ENCODE measurements around the gene SETD1A.

SETD1A gene

GRCh38 chr16:30964574-30965226, 7.1 kb downstream of the SETD1A start:
- DNase-seq (ENCODE audit: insufficient read length, low spot score) (no peak), FAIRE-seq (no peak)
- TF ChIP-seq POLR2A (IDR thresholded peaks at IDR 0.05; ENCODE audit: low read depth, low read length) = no peak
- TF ChIP-seq POU2F2 (IDR thresholded peaks at IDR 0.05; ENCODE audit: low read depth, low read length) = no peak

DNA sequence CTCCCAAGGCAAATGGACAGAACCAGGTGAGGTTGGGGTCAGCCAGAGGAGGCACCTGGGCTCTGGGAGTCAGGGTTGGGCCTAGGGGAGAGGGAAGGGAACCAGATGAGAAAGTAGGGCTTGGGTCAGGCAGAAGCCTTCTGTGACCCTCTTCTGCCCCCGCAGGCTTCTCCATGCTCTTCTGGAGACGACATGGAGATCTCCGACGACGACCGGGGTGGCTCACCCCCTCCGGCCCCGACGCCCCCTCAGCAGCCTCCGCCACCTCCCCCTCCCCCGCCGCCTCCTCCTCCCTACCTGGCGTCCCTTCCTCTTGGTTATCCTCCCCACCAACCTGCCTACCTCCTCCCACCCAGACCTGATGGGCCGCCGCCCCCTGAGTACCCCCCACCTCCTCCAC, 7.9 kb downstream of the SETD1A start:
- TF ChIP-seq PAX5 (IDR thresholded peaks at IDR 0.05; ENCODE audit: insufficient read depth, low read length, severe bottlenecking) (no peak), SPI1 (IDR thresholded peaks at IDR 0.05; ENCODE audit: low read depth, low read length) (no peak), TAF1 (IDR thresholded peaks at IDR 0.05; ENCODE audit: low read depth, low read length) (no peak)
- FAIRE-seq = no peak
- no peak for DNase-seq (ENCODE audit: insufficient read length, low spot score)

DNA sequence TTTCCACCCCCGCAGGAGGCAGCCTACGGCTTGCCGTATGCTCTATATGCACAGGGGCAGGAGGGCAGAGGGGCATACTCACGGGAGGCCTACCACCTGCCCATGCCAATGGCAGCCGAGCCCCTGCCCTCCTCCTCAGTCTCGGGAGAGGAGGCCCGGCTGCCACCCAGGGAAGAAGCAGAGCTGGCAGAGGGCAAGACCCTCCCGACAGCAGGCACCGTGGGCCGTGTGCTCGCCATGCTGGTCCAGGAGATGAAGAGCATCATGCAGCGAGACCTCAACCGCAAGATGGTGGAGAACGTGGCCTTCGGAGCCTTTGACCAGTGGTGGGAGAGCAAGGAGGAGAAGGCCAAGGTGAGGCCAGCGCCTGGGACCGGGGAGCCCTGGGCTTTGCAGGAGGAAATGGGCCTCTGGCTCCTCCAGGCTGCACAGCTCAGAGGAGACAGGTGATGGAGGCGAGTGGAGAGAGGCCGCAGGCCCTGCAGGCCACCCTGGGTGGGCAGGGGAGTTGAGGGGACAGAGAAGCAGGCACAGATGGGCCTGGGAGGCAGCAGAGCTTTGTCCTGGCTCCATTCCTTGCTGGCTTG, 8.6 kb downstream of the SETD1A start:
- FAIRE-seq = no peak
- no peak for DNase-seq (ENCODE audit: insufficient read length, low spot score)
- TF ChIP-seq POU2F2 (IDR thresholded peaks at IDR 0.05; ENCODE audit: low read depth, low read length) (no peak), POLR2A (IDR thresholded peaks at IDR 0.05; ENCODE audit: low read depth, low read length) (peak; percentile 49; the same call in 1 of the 2 replicates), SPI1 (IDR thresholded peaks at IDR 0.05; ENCODE audit: low read depth, low read length) (no peak)

GRCh38 chr16:30967795-30968194, 10.2 kb downstream of the SETD1A start:
- FAIRE-seq (no peak), DNase-seq (ENCODE audit: insufficient read length, low spot score) (no peak)
- no peak for TF ChIP-seq TAF1 (IDR thresholded peaks at IDR 0.05; ENCODE audit: low read depth, low read length)
- TF ChIP-seq SPI1 (IDR thresholded peaks at IDR 0.05; ENCODE audit: low read depth, low read length) = no peak
- no peak for TF ChIP-seq PAX5 (IDR thresholded peaks at IDR 0.05; ENCODE audit: insufficient read depth, low read length, severe bottlenecking)
- no peak for TF ChIP-seq POLR2AphosphoS5 (IDR thresholded peaks at IDR 0.05; ENCODE audit: low read depth, low read length)
- TF ChIP-seq POLR2A (IDR thresholded peaks at IDR 0.05; ENCODE audit: low read depth, low read length) = no peak
- TF ChIP-seq POU2F2 (IDR thresholded peaks at IDR 0.05; ENCODE audit: low read depth, low read length) = no peak

- no peak for TF ChIP-seq PAX5 (IDR thresholded peaks at IDR 0.05; ENCODE audit: insufficient read depth, low read length, severe bottlenecking)
- no peak for TF ChIP-seq POLR2AphosphoS5 (IDR thresholded peaks at IDR 0.05; ENCODE audit: low read depth, low read length)
- no peak for TF ChIP-seq TAF1 (IDR thresholded peaks at IDR 0.05; ENCODE audit: low read depth, low read length)
- TF ChIP-seq POU2F2 (IDR thresholded peaks at IDR 0.05; ENCODE audit: low read depth, low read length) = no peak
- TF ChIP-seq POLR2A (IDR thresholded peaks at IDR 0.05; ENCODE audit: low read depth, low read length) = no peak
- TF ChIP-seq SPI1 (IDR thresholded peaks at IDR 0.05; ENCODE audit: low read depth, low read length) = no peak
- FAIRE-seq (no peak), DNase-seq (ENCODE audit: insufficient read length, low spot score) (no peak)
Measured at GRCh38 chr16:30969246-30969842, 11.8 kb downstream of the SETD1A start.

DNA sequence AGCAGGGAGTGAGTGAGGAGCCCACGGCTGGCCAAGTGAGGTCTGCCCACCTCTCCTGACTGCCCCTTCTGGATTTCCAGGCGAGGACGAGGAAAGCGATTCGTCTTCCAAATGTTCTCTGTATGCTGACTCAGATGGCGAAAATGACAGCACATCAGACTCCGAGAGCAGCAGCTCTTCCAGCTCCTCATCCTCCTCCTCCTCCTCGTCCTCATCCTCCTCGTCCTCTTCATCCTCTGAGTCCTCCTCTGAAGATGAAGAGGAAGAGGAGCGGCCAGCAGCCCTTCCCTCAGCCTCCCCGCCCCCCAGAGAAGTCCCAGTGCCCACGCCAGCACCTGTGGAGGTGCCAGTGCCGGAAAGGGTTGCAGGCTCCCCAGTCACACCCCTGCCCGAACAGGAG, 13.7 kb downstream of the SETD1A start:
- no peak for TF ChIP-seq PAX5 (IDR thresholded peaks at IDR 0.05; ENCODE audit: insufficient read depth, low read length, severe bottlenecking)
- TF ChIP-seq TAF1 (IDR thresholded peaks at IDR 0.05; ENCODE audit: low read depth, low read length) = no peak
- no peak for TF ChIP-seq POLR2AphosphoS5 (IDR thresholded peaks at IDR 0.05; ENCODE audit: low read depth, low read length)
- TF ChIP-seq POU2F2 (IDR thresholded peaks at IDR 0.05; ENCODE audit: low read depth, low read length) = no peak
- FAIRE-seq = no peak
- DNase-seq (ENCODE audit: insufficient read length, low spot score) = no peak

DNA sequence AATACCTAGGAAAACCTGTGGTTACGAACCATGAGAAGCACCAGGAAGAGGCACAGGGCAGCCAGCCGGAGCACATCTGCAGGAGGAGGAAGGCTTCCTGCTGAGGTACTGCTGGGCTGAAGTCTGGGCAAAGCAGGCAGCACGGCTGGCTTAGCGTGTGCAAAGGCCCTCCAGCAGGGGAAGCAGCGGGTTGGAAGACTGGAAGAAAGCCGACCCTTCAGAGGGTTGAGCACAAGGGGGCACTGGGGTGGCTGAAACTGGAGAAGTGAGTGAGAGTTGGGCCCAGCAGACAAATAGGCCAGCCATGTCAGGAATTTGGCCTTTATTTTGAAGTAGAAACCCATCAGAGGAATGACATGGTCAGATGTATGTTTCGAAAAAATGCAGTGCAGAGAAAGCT, 15.3 kb downstream of the SETD1A start:
- DNase-seq (ENCODE audit: insufficient read length, low spot score) = no peak
- TF ChIP-seq SPI1 (IDR thresholded peaks at IDR 0.05; ENCODE audit: low read depth, low read length) = no peak
- TF ChIP-seq PAX5 (IDR thresholded peaks at IDR 0.05; ENCODE audit: insufficient read depth, low read length, severe bottlenecking) = no peak
- FAIRE-seq = no peak

DNA sequence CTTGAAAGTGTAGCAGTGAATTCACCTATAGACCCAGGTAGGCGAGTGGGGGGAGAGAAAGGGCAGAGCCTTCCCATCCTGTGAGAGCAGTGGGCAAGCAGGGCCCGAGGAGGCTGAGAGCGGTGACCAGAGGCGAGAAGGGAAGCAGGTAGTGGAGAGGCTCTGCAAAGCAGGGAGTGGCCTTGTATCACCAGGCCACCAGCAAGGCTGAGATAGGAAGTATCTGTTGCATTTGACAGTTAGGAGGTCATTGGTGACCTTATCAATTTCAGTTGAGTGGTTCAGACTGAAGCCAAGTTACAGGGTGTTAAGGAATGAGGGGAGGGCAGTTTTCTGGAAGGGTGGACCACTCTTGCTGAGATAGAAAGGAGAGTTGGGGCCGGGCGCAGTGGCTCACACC, 16.8 kb downstream of the SETD1A start:
- no peak for FAIRE-seq
- TF ChIP-seq SPI1 (IDR thresholded peaks at IDR 0.05; ENCODE audit: low read depth, low read length) (no peak), POLR2AphosphoS5 (IDR thresholded peaks at IDR 0.05; ENCODE audit: low read depth, low read length) (no peak), POLR2A (IDR thresholded peaks at IDR 0.05; ENCODE audit: low read depth, low read length) (no peak), TAF1 (IDR thresholded peaks at IDR 0.05; ENCODE audit: low read depth, low read length) (no peak), PAX5 (IDR thresholded peaks at IDR 0.05; ENCODE audit: insufficient read depth, low read length, severe bottlenecking) (no peak), POU2F2 (IDR thresholded peaks at IDR 0.05; ENCODE audit: low read depth, low read length) (no peak)
- no peak for DNase-seq (ENCODE audit: insufficient read length, low spot score)

DNA sequence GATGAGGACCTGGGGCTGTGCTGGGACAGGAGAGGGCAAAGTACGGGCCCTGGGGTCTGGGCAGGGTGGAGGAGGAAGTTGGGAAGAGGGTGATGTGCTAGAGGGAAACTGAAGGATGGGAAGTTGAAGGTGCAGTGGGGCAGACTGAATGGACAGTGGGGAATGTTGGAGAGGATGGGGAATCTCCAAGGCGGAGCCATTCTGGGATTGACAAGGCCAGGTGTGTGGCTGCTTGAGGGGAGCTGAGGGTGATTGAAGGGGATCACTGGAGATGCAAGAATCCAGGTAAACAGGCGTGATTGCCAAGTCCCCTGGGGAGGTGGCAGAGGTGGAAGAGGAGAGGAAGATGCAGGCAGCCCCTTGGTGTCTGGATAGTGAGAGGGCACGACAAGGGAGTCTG, 18.9 kb downstream of the SETD1A start:
- no peak for TF ChIP-seq POU2F2 (IDR thresholded peaks at IDR 0.05; ENCODE audit: low read depth, low read length)
- TF ChIP-seq TAF1 (IDR thresholded peaks at IDR 0.05; ENCODE audit: low read depth, low read length) = no peak
- no peak for TF ChIP-seq PAX5 (IDR thresholded peaks at IDR 0.05; ENCODE audit: insufficient read depth, low read length, severe bottlenecking)
- no peak for TF ChIP-seq POLR2A (IDR thresholded peaks at IDR 0.05; ENCODE audit: low read depth, low read length)
- TF ChIP-seq SPI1 (IDR thresholded peaks at IDR 0.05; ENCODE audit: low read depth, low read length) = no peak
- TF ChIP-seq POLR2AphosphoS5 (IDR thresholded peaks at IDR 0.05; ENCODE audit: low read depth, low read length) = no peak
- FAIRE-seq (no peak), DNase-seq (ENCODE audit: insufficient read length, low spot score) (no peak)

GRCh38 chr16:30977502-30977901, 19.9 kb downstream of the SETD1A start:
- DNase-seq (ENCODE audit: insufficient read length, low spot score) = no peak
- FAIRE-seq = no peak
- TF ChIP-seq SPI1 (IDR thresholded peaks at IDR 0.05; ENCODE audit: low read depth, low read length) (no peak), PAX5 (IDR thresholded peaks at IDR 0.05; ENCODE audit: insufficient read depth, low read length, severe bottlenecking) (no peak), TAF1 (IDR thresholded peaks at IDR 0.05; ENCODE audit: low read depth, low read length) (no peak), POLR2A (IDR thresholded peaks at IDR 0.05; ENCODE audit: low read depth, low read length) (no peak), POU2F2 (IDR thresholded peaks at IDR 0.05; ENCODE audit: low read depth, low read length) (no peak), POLR2AphosphoS5 (IDR thresholded peaks at IDR 0.05; ENCODE audit: low read depth, low read length) (no peak)
